SK-N-SH (cell line): Measurements from ENCODE around the gene MORC1.

ENCODE experiments used
- CHD2 ChIP-seq: fragments of 150-350 bp; IDR thresholded peaks from 2 replicates; pipeline ENCODE4 v1.6.1; 2018; ENCODE audit warnings: low read length; ENCODE audit not compliant: partially characterized antibody
- CTCF ChIP-seq: fragments of 200-600 bp; sonication (generic); IDR thresholded peaks from 2 replicates; pipeline ENCODE4 v1.6.1; 2017; ENCODE audit warnings: antibody characterized with exemption, mild to moderate bottlenecking, moderate library complexity
- EP300 ChIP-seq, 2 experiments: IDR thresholded peaks; 2 replicates each; pipeline versions ENCODE4 v1.4.0 to v1.6.1; 2012; ENCODE audit warnings: borderline replicate concordance in 1 of 2, low read depth in 1 of 2, low read length in 1 of 2
- FOXM1 ChIP-seq: IDR thresholded peaks from 2 replicates; pipeline ENCODE4 v1.4.0; 2012; ENCODE audit warnings: low read depth, mild to moderate bottlenecking
- RFX5 ChIP-seq: IDR thresholded peaks from 2 replicates; pipeline ENCODE4 v1.6.1; 2012; ENCODE audit warnings: mild to moderate bottlenecking, improper control_type of control experiment, low read length
- TAF1 ChIP-seq: IDR thresholded peaks from 2 replicates; pipeline ENCODE4 v1.6.1; 2012; ENCODE audit warnings: low read depth, mild to moderate bottlenecking, low read length, moderate library complexity, borderline replicate concordance
- YY1 ChIP-seq: IDR thresholded peaks from 2 replicates; pipeline ENCODE4 v1.4.0; 2012; ENCODE audit warnings: low read depth, mild to moderate bottlenecking

- TF ChIP-seq CTCF (no peak), CHD2 (no peak), EP300 (IDR thresholded peaks at IDR 0.05; ENCODE audit: borderline replicate concordance in 1 of 2, low read depth in 1 of 2, low read length in 1 of 2) (no peak), YY1 (no peak), TAF1 (no peak), RFX5 (no peak), FOXM1 (no peak)
Measured at GRCh38 chr3:109116031-109116430, 1.9 kb downstream of the MORC1 start.
